Mammary epithelial cell (primary cell): ENCODE data around the gene IARS2.

Source experiments
- CTCF ChIP-seq, 2 donors: IDR thresholded peaks in 1 of 2; conservative IDR thresholded peaks in 1 of 2; 2 replicates each; pipeline ENCODE4 v1.5.1; 2011 to 2012; ENCODE audit warnings: inconsistent platforms in 2 of 2, low read length in 2 of 2, mild to moderate bottlenecking in 2 of 2, control low read depth in 1 of 2, low read depth in 1 of 2; ENCODE audit not compliant: insufficient read depth in 1 of 2; ENCODE audit errors: extremely low read depth in 1 of 2
- EZH2 ChIP-seq: IDR thresholded peaks from 2 replicates; pipeline ENCODE4 v1.6.1; 2012; ENCODE audit warnings: low read length, inconsistent platforms, borderline replicate concordance

DNA sequence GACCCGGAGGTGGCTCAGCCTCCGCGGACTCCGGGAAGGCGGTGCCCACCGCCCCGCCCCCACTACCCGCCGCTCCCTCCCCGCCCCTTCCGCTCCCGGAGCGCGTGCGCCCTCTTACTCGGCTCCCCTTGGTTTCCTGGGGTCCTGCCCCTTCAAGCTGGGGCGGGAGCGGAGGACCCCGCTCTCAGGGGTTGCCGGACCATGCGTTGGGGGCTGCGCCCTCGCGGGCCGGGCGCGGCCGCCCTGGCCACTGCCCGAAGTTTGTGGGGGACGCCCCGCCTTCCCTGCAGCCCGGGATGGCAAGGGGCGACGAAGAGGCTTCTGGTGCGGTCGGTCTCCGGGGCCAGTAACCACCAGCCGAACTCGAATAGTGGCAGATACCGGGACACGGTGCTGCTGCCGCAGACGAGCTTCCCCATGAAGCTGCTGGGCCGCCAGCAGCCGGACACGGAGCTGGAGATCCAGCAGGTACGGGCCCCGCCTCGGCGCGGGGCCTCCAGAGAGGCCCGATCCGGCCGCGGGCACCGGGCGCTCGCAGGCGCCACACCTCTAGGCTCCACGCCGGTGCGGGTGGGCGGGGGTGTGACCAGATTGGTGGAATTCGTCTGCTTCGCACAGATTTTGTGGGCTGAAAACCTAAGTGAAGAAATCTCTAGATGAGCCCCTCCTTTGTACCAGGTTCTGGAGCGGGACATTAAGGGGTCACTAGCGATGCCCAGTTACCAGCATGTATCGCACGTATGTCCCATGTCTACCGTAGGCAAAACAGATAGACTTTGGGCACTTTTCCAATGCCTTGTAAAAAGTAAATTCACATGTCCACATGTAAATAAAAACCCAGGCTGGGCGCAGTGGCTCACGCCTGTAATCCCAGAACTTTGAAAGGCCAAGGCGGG is at the start of gene IARS2:
- no peak for TF ChIP-seq EZH2
- TF ChIP-seq CTCF (conservative IDR thresholded peaks at IDR 0.05 in 1 of 2, IDR thresholded peaks at IDR 0.05 in 1 of 2; ENCODE audit: extremely low read depth in 1 of 2, insufficient read depth in 1 of 2, low read depth in 1 of 2, low read length in 2 of 2), result no peak
